ENCODE results near the gene MGAT5. TPM values are rescaled to one million over a fixed set of nuclear protein-coding genes. Genes with fewer than 3 reads are reported as not detected.

MGAT5 gene
- total and polyA plus RNA-seq, 2 donors from 2014 or later, result 14.3 to 40.9 TPM

- Histone ChIP-seq H3K4me1 (ENCODE audit: control insufficient read depth in 2 of 3, insufficient read depth in 2 of 3, low read depth in 1 of 3, low read length in 3 of 3) (no peaks in the 10 kb centered on the region), H3K27ac (ENCODE audit: low read depth in 2 of 2, low read length in 2 of 2) (no peak overlapping the region)
- no peak for FAIRE-seq
Measured at GRCh38 chr2:134289225-134289624, 35.4 kb downstream of the MGAT5 start.

GRCh38 chr2:134290358-134290757 lies 36.5 kb downstream of the MGAT5 start:
- H3K36me3 ChIP-seq (ENCODE audit: control insufficient read depth in 2 of 3, insufficient read depth in 3 of 3, low read length in 3 of 3), result no peaks in the 10 kb centered on the region
- H3K4me1 ChIP-seq (ENCODE audit: control insufficient read depth in 2 of 3, insufficient read depth in 2 of 3, low read depth in 1 of 3, low read length in 3 of 3), result no peaks in the 10 kb centered on the region
- no peak overlapping the region for H3K27ac ChIP-seq (ENCODE audit: low read depth in 2 of 2, low read length in 2 of 2)
- no peak for FAIRE-seq
- H3K9me3 ChIP-seq (ENCODE audit: control insufficient read depth in 2 of 3, insufficient read depth in 1 of 3, low read length in 3 of 3), result no peaks in the 10 kb centered on the region
- no peak overlapping the region for H3K4me3 ChIP-seq (ENCODE audit: low read length in 3 of 3)
- H3K27me3 ChIP-seq (ENCODE audit: control insufficient read depth, insufficient read depth, low read length), result no peaks in the 10 kb centered on the region
- intact Hi-C loops (cut with DNase I), result no loop called here
- TF ChIP-seq, protein P1, sequence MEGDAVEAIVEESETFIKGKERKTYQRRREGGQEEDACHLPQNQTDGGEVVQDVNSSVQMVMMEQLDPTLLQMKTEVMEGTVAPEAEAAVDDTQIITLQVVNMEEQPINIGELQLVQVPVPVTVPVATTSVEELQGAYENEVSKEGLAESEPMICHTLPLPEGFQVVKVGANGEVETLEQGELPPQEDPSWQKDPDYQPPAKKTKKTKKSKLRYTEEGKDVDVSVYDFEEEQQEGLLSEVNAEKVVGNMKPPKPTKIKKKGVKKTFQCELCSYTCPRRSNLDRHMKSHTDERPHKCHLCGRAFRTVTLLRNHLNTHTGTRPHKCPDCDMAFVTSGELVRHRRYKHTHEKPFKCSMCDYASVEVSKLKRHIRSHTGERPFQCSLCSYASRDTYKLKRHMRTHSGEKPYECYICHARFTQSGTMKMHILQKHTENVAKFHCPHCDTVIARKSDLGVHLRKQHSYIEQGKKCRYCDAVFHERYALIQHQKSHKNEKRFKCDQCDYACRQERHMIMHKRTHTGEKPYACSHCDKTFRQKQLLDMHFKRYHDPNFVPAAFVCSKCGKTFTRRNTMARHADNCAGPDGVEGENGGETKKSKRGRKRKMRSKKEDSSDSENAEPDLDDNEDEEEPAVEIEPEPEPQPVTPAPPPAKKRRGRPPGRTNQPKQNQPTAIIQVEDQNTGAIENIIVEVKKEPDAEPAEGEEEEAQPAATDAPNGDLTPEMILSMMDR (IDR thresholded peaks at IDR 0.05; ENCODE audit: borderline replicate concordance, extremely low read depth, insufficient read depth), result no peak
- DNase-seq, result no peak
- no peak overlapping the region for H3K9ac ChIP-seq (ENCODE audit: low read length in 3 of 3)

More at GRCh38 chr2:134289225-134289624, 35.4 kb downstream of the MGAT5 start:
- TF ChIP-seq, protein P1 (IDR thresholded peaks at IDR 0.05; ENCODE audit: borderline replicate concordance, extremely low read depth, insufficient read depth), result no peak
- Histone ChIP-seq H3K9me3 (ENCODE audit: control insufficient read depth in 2 of 3, insufficient read depth in 1 of 3, low read length in 3 of 3) (no peaks in the 10 kb centered on the region), H3K27me3 (ENCODE audit: control insufficient read depth, insufficient read depth, low read length) (no peaks in the 10 kb centered on the region), H3K4me3 (ENCODE audit: low read length in 3 of 3) (no peak overlapping the region), H3K36me3 (ENCODE audit: control insufficient read depth in 2 of 3, insufficient read depth in 3 of 3, low read length in 3 of 3) (no peaks in the 10 kb centered on the region), H3K9ac (ENCODE audit: low read length in 3 of 3) (no peak overlapping the region)
- intact Hi-C loops (cut with DNase I), result no loop called here
- no peak for DNase-seq

GRCh38 chr2:134292514-134292913 lies 38.6 kb downstream of the MGAT5 start:
- Histone ChIP-seq H3K27ac (ENCODE audit: low read depth in 2 of 2, low read length in 2 of 2) (no peak overlapping the region), H3K4me3 (ENCODE audit: low read length in 3 of 3) (no peak overlapping the region), H3K4me1 (ENCODE audit: control insufficient read depth in 2 of 3, insufficient read depth in 2 of 3, low read depth in 1 of 3, low read length in 3 of 3) (no peaks in the 10 kb centered on the region), H3K36me3 (ENCODE audit: control insufficient read depth in 2 of 3, insufficient read depth in 3 of 3, low read length in 3 of 3) (no peaks in the 10 kb centered on the region), H3K9me3 (ENCODE audit: control insufficient read depth in 2 of 3, insufficient read depth in 1 of 3, low read length in 3 of 3) (no peaks in the 10 kb centered on the region), H3K27me3 (ENCODE audit: control insufficient read depth, insufficient read depth, low read length) (no peaks in the 10 kb centered on the region), H3K9ac (ENCODE audit: low read length in 3 of 3) (no peak overlapping the region)
- FAIRE-seq (no peak), DNase-seq (no peak)
- intact Hi-C loops (cut with DNase I), result no loop called here
- TF ChIP-seq, protein P1 (IDR thresholded peaks at IDR 0.05; ENCODE audit: borderline replicate concordance, extremely low read depth, insufficient read depth), result no peak
